TTC549 (cell line): ENCODE measurements around the gene CRYBG2.
"Not testable (repeated sequence)": the region's sequence is repeated elsewhere in the genome, so short reads cannot be mapped to it uniquely, and the experiment has no call there.

Experiments
- FAIRE-seq: peaks from 2 replicates; lab custom pipeline; 2012; peaks lifted over from hg19 to GRCh38; lab: Jason Lieb, UNC

CRYBG2 gene, protein sequence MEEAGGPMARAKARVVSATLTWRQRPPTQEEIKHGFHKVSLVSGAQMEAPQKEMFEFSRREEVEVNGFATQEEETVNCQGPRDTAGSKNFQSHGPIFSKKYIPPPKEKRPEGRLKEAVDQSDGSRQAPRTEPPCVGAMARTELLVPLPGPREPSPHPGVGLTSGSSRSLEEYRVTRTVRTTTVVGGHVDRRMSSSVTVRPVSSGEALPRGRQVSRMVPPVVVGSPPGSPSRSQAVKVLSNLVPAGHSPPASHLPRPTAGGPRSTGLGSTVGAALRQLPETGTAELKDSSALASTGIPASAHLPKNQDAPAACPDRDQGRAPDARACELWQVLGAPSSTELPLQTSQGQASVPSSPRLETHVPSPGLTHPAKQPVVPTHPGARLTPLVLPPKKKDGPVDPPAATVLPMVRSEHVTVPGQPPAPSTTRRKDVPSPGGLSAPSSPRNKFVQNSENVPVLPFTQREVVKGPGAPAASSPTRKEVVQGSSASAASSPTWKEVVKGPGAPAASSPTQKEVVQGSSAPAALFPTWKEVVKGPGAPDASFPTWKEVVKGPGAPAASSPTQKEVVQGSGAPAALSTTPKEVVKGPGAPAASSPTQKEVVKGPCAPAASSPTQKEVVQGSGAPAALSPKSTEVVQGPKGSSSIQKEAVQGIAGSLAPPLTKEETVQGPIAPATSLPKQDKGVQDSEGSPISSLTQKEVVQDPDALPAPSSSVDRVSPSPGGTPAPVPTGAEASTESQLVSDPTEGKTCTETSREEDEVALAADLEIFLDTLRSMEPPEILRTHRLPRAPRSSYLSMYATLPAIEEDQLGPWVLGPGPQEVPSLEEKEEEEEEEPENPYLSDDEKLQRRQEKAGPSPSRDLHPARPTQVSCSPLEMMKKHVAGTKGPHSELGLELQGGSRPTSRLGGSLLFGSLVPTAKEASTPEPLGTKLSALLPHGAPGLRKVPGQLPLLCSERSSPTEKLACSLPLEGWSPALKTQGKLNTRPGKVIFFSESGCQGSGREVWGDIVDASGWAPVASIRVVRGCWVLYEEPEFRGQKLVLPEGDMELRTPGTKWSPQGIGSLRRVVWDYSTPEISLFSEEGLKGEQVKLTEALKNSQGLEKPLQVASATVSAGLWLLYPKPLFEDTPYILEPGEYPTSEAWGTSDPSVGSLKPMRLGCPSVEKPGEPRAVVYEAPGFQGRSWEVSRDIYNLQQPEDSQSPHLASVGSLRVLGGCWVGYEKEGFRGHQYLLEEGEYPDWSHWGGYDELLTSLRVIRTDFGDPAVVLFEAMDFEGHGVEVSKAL (N-terminal part only)

DNA sequence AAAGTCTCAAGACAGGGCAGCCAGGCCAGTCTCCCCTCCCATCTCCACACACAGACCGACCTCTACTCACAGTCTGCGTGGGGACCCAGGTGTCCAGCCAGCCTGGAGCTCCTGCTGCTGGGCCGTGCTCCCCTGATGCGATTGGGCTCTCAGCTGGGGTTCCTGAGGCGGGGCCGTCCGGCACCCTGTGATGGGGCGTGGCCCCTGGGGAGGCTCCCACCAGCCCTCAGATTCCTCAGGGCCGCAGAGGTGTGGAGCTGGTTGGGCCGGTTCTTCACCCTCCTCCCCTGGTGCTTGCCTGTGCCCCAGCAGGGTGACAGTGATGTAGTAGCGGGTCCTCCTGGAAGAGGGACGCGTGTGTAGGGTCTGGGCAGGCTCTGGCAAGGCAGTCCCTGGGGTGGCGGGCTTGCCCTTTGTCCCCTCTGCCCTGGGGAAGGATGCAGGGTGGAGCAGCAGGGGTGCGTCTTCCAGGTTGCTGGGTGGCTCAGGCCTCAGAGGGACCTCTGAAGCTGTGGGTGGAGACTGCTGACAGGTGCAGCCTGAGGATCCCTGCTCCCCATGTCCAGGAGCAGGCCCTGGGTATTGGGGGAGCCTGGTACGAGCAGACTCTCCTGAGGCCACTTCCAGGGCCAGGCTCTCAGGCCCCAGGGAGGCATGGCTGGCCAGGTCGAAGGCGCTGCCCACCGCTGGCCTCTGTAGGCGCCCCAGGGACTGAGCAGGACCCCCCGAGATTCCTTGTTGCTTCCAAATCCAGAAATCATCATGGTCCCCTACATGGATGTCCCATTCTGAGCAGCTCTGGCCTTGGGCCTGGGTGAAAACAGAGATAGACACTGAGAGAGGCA lies at the start of gene CRYBG2:
CRYBG2 (minus strand) TSS at position 155 of the 845 bp plus-strand sequence. CDS start 7,473 bp downstream, outside the sequence.
- no peak for FAIRE-seq

DNA sequence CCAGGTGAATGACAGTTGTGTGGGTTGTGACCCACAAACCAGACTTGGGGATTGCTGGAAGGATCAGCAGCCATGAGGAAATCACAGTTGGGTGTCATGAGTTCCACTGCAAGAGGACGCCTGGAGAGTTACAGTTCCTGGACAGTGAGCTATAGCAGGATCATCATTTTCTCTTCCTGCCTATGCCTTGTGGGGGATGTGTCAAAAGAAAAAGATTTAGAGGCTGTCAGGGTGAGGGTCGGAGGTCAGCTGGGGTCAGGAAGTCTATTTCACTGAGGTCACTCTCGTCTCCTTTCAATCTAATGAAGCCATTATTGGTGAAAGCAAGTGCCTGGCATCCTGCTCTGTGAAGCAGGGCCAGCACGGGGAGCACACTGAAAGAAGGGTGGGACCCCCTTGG lies 49.7 kb upstream of the CRYBG2 start:
- no peak for FAIRE-seq

DNA sequence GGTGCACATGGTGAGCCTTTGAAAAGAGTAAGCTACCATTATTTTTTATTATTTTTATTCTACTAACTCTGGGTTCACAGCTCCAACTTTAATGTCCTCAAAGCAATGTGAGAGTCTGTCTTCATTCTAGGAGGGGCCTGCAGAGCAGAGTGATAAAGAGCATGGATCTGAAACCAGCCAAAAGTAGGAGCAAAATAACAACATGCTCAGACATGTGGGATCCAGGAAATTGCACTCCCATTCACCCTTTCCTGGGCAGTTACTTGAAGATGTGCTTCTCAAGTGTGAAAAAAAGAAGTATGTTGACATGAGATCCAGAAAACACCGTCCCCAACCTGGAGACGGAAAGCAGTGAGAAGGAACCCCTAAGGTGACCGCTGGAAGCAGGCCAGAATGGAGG lies 48.0 kb upstream of the CRYBG2 start:
- no peak for FAIRE-seq

DNA sequence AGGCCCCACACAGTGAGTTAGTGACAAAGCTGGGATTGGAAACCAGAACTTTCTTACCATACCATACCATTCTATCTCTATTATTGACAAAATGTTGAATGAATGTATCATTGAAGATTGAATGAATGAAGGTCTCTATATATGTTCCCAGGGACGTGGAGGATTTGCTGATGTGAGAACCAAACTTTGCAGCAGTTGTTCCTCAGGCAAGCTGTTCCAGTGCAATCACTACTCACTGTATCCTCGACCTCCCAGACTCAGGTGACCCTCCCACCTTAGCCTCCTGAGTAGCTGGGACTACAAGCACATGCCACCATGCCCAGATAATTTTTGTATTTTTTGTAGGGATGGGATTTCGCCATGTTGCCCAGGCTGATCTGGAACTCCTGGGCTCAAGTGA lies 45.1 kb upstream of the CRYBG2 start:
- no peak for FAIRE-seq

DNA sequence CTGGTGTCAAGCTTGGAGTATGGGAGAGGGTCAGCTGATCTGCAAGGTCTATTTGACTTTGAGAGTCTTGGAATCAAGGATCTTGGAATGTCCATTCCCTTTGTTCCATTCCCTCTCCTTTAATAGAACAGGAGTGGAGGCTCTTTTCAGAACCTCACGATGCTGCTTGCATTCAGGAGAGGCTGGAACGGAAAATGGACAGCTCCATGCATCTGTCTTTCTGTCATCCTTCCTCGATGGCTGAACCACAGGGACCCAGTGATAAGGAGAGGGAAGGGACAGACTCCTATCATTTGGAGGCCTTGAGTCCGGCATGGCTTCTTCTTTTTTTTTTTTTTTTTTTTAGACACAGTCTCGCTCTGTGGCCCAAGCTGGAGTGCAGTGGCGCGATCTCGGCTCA lies 41.8 kb upstream of the CRYBG2 start:
- FAIRE-seq: no peak

DNA sequence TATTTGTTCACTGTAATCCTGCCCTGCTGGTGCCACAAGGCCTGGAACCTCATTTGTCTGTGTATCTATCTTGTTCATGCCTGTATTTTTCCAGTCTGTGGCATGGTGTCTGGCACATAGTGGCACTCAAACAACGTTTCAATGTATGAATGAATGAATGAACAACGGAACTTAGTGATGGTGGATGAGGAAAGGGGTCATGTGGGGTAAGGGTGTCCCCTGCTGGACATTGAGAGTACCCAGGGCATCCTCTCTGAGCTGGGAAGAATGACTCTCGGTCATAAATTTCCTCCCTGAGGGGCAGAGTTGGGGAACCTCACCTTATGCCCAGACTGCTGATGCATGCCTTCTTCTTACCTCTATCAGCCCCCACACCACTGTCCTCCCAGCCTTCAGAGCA lies 37.5 kb upstream of the CRYBG2 start:
- no peak for FAIRE-seq

DNA sequence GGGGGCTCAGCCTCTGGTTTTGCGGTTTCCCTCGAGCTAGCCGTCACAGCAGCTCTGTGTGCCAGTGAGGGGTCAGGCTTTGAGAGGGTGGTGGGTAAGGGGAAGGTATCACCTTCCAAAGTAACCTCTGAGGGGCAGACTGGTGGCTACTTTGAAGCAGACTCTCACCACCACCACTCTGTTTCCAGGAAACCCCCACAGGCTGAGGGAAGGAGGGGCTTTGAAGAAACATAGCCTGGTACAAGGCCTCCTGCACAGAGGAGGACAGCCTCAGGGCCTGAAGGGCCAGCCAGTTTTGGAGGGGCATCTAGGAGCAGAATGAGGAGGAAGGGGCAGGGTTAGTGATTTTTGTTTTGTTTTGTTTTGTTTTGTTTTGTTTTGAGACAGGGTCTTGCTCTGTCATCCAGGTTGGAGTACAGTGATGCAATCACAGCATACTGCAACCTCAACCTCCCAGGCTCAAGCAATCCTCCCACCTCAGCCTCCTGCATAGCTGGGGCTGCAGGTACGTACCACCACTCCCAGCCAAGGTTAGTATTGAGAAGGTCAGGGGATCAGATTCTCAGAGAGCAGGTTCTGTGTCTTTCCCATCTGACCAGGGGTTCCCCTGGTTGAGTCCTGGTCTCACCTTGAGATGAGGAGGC lies 35.8 kb upstream of the CRYBG2 start:
- no peak for FAIRE-seq

DNA sequence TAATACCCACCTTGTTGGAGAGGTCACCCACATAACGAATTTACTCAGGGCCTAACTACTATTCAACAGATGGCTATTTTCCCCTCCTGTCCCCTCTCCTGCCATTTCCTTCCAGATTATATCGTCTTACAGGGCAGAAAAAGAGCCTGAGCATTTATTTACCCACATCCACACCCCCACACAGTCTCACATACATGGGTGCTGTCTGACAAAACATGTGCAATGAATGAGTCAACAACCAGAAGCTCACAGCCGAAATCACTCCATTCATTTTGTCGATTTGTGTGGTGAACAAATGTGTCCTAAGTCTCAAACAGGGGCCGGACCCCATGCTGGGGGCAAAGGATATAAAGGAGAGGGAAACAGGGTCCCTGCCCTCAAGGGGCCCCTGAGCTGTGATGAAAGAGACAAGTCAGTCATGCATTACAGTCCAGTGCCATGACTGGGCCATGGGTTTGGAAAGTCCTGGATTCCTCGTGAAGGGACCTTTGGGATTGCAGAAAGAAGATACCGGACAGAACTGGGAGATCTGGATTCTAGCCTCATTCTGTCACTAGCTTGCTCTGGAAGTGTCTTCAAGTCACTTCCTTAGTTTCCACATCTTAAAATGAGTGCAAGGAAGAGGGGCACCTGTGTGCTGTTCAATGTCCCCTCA lies 35.0 kb upstream of the CRYBG2 start:
- FAIRE-seq: no peak

DNA sequence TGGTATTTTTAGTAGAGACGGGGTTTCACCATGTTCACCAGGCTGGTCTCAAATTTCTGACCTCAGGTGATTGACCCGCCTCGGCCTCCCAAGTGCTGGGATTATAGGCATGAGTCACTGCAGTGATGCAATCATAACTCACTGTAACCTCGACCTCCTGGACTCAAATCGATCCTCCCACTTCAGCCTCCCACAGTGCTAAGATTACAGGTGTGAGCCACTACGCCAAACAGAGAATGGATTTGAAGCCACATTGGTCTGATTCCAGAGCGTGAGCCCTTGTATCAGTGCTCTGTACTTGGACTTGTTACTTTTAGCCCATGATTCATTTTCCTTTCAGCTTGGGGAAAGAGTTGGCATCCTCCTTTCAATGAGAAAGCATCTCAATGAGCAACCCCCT lies 33.5 kb upstream of the CRYBG2 start:
- FAIRE-seq: no peak

DNA sequence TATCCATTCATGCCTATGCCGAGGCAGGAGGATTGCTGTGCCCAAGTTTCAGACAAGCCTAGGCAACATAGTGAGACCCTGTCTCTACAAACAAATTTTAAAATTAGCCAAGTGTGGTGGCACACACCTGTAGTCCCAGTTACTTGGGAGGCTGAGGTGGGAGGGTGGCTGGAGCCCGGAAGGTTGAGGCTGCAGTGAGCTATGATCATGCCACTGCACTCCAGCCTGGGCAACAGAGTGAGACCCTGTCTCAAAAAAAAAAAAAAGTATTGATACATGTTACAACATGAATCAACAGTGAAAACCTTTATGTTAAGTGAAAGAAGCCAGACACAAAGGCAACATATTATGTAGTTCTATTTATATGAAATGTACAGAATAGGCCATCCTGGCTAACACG lies 31.1 kb upstream of the CRYBG2 start:
- not testable (repeated sequence) for FAIRE-seq

DNA sequence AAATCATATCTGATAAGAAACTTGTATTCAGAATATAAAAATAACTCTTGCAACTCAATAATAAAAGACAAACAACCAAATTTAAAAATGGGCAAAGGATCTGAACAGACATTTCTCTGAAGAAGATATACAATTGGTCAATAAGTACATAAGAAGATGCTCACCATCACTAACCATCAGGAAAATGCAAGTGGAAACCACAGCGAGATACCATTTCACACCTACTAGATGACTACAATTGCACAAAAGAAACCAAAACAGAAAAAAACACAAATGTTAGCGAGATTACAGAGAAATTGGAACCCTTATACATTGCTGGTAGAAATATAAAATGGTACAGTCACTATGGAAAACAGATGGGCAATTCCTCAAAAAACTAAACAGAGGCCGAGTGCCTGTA lies 30.1 kb upstream of the CRYBG2 start:
- FAIRE-seq: no peak

DNA sequence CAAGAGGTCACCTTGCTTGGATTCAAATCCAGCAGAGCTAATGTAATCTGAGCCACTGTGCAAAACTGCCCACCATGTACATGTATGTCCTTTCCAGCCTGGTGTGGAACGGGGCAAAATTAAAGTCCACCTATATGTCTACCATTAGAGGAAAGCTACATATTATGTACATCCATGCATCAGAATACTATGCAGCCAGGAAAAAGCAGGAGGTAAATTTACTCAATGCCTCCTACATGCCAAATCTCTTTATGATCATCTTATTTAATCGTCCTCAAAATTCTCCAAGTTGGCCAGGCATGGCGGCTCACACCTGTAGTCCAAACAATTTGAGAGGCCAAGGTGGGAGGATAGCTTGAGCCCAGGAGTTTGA lies 24.9 kb upstream of the CRYBG2 start:
- no peak for FAIRE-seq

DNA sequence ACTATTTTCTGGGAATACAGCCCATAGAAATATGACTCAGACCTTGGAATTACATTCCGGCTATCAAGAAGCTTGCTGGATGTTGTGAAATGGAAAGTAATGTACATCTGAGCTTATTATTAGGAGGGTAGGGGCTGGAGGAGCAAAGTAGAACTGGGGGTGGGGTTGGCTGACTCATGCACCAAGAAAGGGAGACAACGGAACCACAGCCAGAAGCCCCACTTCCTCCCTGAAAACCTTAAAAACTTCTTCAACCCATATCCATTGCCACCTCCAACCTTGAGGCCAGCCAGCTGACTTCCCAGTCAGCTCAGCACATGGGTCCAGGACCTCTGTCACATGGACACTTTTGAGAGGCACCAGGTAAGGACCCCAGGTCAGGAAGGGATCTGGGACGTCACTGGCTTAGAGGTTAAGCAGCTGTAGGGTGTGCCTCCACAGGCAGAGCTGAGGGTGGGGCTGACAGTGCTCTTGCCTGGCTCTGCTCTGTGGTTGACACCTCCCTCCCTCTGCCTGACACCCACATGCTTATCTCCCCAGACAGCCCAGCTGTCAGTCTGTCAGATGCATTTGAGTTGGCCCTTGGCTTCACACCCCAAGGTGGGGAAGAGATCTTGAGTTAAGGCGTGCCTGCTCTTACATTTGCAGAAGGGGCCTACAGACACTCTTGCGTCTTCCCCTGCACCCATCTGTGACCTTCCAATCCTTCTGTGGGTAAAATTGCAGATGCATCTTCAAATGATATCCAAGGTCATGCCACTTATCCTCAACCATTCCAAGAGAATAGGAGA lies 24.4 kb upstream of the CRYBG2 start:
- FAIRE-seq: no peak

DNA sequence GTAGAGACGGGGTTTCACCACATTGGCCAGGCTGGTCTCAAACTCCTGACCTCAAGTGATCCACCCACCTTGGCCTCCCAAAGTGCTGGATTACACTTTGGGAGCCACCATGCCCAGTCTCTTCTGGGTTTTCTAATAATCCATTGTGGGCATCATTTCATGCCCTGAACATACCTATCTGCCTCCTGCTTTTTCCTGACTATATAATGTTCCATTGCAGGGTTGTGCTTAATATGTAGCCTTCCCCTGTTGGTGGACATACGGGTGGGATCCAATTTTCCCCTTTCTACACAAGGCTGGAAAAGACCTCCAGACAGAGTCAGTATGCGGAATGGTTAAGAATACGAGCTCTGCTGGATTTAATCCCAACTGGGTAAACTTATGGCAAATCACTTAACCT lies 22.1 kb upstream of the CRYBG2 start:
- FAIRE-seq: no peak

DNA sequence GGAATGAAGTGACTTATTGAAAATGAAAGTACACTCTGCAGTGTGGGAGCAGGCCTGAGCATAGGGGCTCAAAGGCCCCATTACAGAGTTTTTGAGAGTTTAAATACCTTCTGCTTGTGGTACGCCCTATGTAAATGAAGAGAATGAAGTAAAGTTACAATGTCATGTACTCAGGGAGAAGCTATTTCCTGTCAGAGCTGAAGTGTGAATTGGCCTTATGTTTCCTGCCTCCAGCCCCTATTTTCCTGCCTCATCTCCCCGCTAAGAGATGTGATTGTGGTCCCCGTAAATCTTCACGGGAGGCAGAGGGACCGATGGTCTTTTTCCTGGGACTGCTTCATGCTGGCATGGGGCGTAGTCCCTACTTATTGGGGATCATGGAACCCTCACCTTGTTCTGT lies 21.2 kb upstream of the CRYBG2 start:
- no peak for FAIRE-seq

DNA sequence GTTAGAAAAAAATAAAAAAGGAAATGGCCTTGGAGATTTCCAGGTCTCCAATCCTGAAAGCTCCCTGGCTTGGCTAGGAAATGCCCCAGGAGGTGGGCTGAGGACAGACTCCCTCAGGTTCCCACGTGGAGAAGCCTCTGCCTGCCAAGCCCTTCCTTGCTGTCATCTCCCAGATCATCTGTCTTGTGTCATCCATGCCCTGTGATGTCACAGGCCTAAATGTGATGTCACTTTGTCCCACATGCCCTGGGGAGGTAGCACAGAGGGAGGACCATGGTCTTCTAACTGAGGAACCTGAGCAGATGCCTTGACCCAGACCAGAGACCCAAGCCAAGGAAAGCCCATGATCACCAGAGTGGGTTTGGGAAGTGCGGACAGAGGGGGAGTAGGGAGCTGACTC lies 20.4 kb upstream of the CRYBG2 start:
- not testable (repeated sequence) for FAIRE-seq

DNA sequence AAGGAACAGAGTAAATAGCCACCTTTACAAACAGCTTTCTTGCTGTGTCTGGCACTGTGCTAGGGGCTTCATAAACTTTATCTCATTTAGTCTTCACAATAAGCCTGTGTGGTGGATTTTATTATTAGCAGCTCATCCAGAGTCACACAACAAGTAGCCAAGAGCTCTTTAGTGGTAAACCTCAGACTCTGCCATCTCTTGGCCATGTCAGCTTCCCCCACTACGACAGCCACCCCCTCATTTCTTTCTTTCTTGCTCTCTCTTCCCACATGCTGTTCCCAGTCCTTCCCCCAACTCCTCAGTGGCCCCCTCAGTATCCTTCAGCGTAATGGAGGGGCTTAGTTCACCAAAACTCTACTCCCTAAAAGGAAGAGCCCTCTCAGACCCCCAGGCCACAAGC lies 19.9 kb upstream of the CRYBG2 start:
- no peak for FAIRE-seq

DNA sequence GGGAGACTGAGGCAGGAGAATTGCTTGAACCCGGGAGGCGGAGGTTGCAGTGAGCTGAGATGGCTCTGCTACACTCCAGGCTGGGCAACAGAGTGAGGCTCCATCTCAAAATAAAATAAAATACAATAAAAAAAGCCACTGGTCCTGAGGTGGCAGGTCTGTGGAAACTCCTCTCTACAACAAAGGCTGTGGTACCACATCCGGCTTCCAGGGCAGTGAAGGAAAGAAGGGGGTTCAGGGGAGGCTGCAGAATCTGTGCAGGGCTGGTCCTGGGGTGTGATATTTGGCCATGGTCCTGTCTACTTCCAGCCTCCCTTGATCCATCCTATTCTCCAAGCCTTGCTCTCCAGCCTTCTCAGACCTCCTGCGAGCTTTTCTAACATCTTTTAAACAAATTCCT lies 19.4 kb upstream of the CRYBG2 start:
- no peak for FAIRE-seq

DNA sequence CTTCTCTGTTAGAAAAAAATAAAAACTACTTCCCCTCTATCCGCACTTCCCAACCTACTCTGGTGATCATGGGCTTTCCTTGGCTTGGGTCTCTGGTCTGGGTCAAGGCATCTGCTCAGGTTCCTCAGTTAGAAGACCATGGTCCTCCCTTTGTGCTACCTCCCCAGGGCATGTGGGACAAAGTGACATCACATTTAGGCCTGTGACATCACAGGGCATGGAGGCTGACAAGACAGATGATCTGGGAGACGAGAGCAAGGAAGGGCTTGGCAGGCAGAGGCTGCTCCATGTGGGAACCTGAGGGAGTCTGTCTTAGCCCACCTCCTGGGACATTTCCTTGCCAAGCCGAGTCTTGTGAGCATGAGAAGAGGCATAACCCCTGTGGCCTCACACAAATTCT lies 18.7 kb upstream of the CRYBG2 start, which contains the start of gene ZNF683:
ZNF683 (minus strand) TSS at position 140 of the 400 bp plus-strand sequence. CDS start 4,179 bp downstream, outside the sequence.
- not testable (repeated sequence) for FAIRE-seq

DNA sequence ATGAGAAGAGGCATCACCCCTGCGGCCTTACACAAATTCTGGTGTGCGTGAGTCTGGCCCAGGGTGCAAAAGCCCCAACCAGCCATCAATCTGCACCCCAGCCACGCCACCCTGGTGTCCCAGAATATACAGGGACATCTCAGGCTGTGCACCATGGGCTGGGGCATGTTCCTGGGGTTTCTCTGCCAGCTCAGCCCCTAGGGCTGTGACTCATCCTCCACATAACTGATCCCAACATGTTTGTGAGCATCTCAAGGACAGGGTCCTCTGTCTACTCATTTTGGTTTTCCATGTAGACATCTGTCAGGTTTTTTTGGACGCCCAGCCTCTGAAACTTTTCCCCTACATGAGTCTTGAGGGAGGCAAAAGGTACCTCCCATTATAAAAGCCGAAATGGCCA lies 18.1 kb upstream of the CRYBG2 start:
- no peak for FAIRE-seq
